Calu3 (cell line): Measurements from ENCODE around the gene SCFD2. TPM values are rescaled to one million over a fixed set of nuclear protein-coding genes. Genes with fewer than 3 reads are reported as not detected.

Source experiments
- BruUV-seq: library from RNA; stranded (reverse); fragments of 400-500 nt; replicated peaks from 2 replicates; lab custom pipeline; 2021; lab: Mats Ljungman, UMichigan
- CTCF ChIA-PET: fragments of 300-600 bp; sonication (Branson Sonifier 250); formaldehyde crosslinking; loops from one replicate; lab custom pipeline; 2022; ENCODE audit warnings: antibody characterized with exemption; lab: Charles Lee
- DNase-seq: peaks from one replicate; pipeline ENCODE4 v3.0.0; 2022
- H3K27ac Mint-ChIP-seq: one replicate; pipeline ENCODE4 v1.8.0; 2022; ENCODE audit warnings: mixed read lengths; ENCODE audit not compliant: unreplicated experiment
- H3K27me3 Mint-ChIP-seq: one replicate; pipeline ENCODE4 v1.8.0; 2022; ENCODE audit warnings: mixed read lengths; ENCODE audit not compliant: unreplicated experiment
- H3K36me3 Mint-ChIP-seq: one replicate; pipeline ENCODE4 v1.8.0; 2022; ENCODE audit warnings: mild to moderate bottlenecking, moderate library complexity, mixed read lengths; ENCODE audit not compliant: insufficient read depth, unreplicated experiment
- H3K4me1 Mint-ChIP-seq: one replicate; pipeline ENCODE4 v1.8.0; 2022; ENCODE audit warnings: mild to moderate bottlenecking, low read depth, mixed read lengths; ENCODE audit not compliant: unreplicated experiment
- H3K4me3 Mint-ChIP-seq: one replicate; pipeline ENCODE4 v1.8.0; 2022; ENCODE audit warnings: mild to moderate bottlenecking, low read depth, moderate library complexity, mixed read lengths; ENCODE audit not compliant: unreplicated experiment
- H3K9me3 Mint-ChIP-seq: one replicate; pipeline ENCODE4 v1.8.0; 2022; ENCODE audit warnings: low read depth, mixed read lengths; ENCODE audit not compliant: unreplicated experiment
- CTCF ChIP-seq: fragments of 200-600 bp; IDR thresholded peaks from one replicate; pipeline ENCODE4 v1.8.0; 2022; ENCODE audit warnings: antibody characterized with exemption; ENCODE audit not compliant: unreplicated experiment
- intact Hi-C: fragments of 100-400 bp; cut with micrococcal nuclease; formaldehyde crosslinking; loops from one replicate; pipeline ENCODE4 v1.10.0; 2022; ENCODE audit not compliant: unreplicated experiment
- total RNA-seq: library from RNA; stranded (reverse); gene quantifications from 2 replicates; pipeline ENCODE4 v1.2.3, GENCODE V29; 2022

Gene SCFD2
- total RNA-seq, 1 experiment from 2014 or later, result 16.7 TPM

GRCh38 chr4:52894443-52894842 is 471.4 kb downstream of the SCFD2 start:
- Mint-ChIP-seq H3K4me3 (no peak overlapping the region), H3K27me3 (no peaks in the 10 kb centered on the region), H3K27ac (no peak overlapping the region), H3K4me1 (no peaks in the 10 kb centered on the region), H3K36me3 (no peaks in the 10 kb centered on the region), H3K9me3 (peaks cover 4% of the 10 kb centered on the region)
- TF ChIP-seq CTCF, result no peak
- DNase-seq, result no peak
- BruUV-seq, result no TSS peak
- intact Hi-C loops, result no loop called here
- CTCF ChIA-PET, result no interaction called here

- Mint-ChIP-seq H3K4me3 (no peak overlapping the region), H3K27me3 (no peaks in the 10 kb centered on the region), H3K4me1 (no peaks in the 10 kb centered on the region), H3K36me3 (no peaks in the 10 kb centered on the region), H3K9me3 (peaks cover under 1% of the 10 kb centered on the region), H3K27ac (no peak overlapping the region)
- BruUV-seq, result no TSS peak
- DNase-seq, result no peak
- TF ChIP-seq CTCF, result no peak
- intact Hi-C loops, result no loop called here
- CTCF ChIA-PET, result interaction anchor here (0.7 kb wide), 1 partner anchor 90 kb away, joined by 3 read pairs; no protein-coding TSS in a partner anchor
These were observed 473.0 kb downstream of the SCFD2 start for GRCh38 chr4:52892880-52893279.

DNA sequence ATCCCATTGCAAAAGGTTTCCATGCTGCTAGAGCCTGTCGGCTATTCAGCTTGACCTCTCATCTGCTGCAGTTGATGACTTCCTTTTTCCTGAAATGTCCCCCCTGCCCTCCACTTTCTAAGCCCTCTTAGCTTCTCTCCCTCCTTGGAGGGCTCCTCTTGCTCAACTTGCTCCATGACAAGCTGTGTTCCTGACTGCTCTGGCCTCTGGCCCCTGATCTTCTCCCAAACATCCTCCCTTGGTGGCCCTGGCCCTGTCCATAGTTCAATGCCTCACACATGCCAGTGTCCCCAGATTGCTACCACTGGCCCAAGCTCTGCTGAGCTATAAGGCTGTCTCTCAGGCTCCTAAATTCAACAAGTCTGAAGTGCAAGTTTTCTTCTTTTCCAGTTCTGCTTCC is 474.1 kb downstream of the SCFD2 start:
- CTCF ChIA-PET, result no interaction called here
- Mint-ChIP-seq H3K4me1 (no peaks in the 10 kb centered on the region), H3K27me3 (no peaks in the 10 kb centered on the region), H3K9me3 (no peaks in the 10 kb centered on the region), H3K36me3 (no peaks in the 10 kb centered on the region), H3K27ac (no peak overlapping the region), H3K4me3 (no peak overlapping the region)
- intact Hi-C loops, result no loop called here
- DNase-seq, result no peak
- BruUV-seq, result no TSS peak
- TF ChIP-seq CTCF, result no peak

DNA sequence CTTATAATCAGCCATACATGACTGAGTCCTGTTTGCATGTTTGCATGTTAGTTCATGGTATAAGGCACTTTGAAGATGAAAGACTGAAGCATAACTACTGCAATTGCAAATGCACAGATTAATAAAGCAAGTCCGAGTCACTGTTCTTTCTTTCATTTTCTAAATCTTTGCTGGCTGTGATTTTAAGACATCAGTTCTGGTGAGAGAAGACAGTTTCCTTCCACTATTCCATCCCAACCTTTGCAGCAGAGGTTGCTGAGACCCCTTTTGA is 475.4 kb downstream of the SCFD2 start:
- H3K9me3 Mint-ChIP-seq, result no peaks in the 10 kb centered on the region
- intact Hi-C loops, result no loop called here
- no peaks in the 10 kb centered on the region for H3K27me3 Mint-ChIP-seq
- H3K4me3 Mint-ChIP-seq, result no peak overlapping the region
- CTCF ChIA-PET, result no interaction called here
- H3K36me3 Mint-ChIP-seq, result no peaks in the 10 kb centered on the region
- DNase-seq, result no peak
- no TSS peak for BruUV-seq
- H3K27ac Mint-ChIP-seq, result no peak overlapping the region
- H3K4me1 Mint-ChIP-seq, result no peaks in the 10 kb centered on the region
- TF ChIP-seq CTCF, result no peak
